Ovary (tissue), 9 donors: ENCODE data around the gene E2F8. TPM values are rescaled to one million over a fixed set of nuclear protein-coding genes. Genes with fewer than 3 reads are reported as not detected.

Experiments used
- DNase-seq, 5 donors: peaks; one replicate each; pipeline ENCODE4 v3.0.0-alpha.2; 2019 to 2020
- H3K27ac ChIP-seq, 2 donors: fragments of 200-600 bp; one replicate each; pipeline versions ENCODE4 v1.5.1 to v1.8.0; 2019 to 2022
- H3K27me3 ChIP-seq: fragments of 200-600 bp; one replicate; pipeline ENCODE4 v1.8.0; 2022
- H3K36me3 ChIP-seq: fragments of 200-600 bp; sonication (generic); one replicate; pipeline ENCODE4 v1.5.1; 2019
- H3K4me1 ChIP-seq: one replicate; pipeline ENCODE4 v1.8.1; 2013; ENCODE audit warnings: mild to moderate bottlenecking, moderate library complexity; ENCODE audit not compliant: insufficient read depth
- H3K4me3 ChIP-seq: fragments of 200-600 bp; sonication (generic); one replicate; pipeline ENCODE4 v1.5.1; 2017
- H3K9me3 ChIP-seq, 2 donors: fragments of 200-600 bp in 1 of 2; sonication (generic) in 1 of 2; one replicate each; pipeline versions ENCODE4 v1.5.1 to v1.8.1; 2013 to 2019; ENCODE audit warnings: mild to moderate bottlenecking in 1 of 2, moderate library complexity in 1 of 2
- CTCF ChIP-seq, 3 donors: fragments of 450-650 bp in 2 of 3; fragments of 200-600 bp in 1 of 3; IDR thresholded peaks; one replicate each; pipeline versions ENCODE4 v1.5.1 to v1.8.0; 2016 to 2022; ENCODE audit warnings: antibody characterized with exemption in 3 of 3, mild to moderate bottlenecking in 1 of 3
- EP300 ChIP-seq: sonication (generic); formaldehyde crosslinking; IDR thresholded peaks from one replicate; pipeline ENCODE4 v1.6.1; 2017; ENCODE audit warnings: antibody characterized with exemption
- POLR2A ChIP-seq: fragments of 450-650 bp; IDR thresholded peaks from one replicate; pipeline ENCODE4 v1.6.1; 2017; ENCODE audit warnings: antibody characterized with exemption, mild to moderate bottlenecking, moderate library complexity
- WGBS, 3 donors: extraction: QIAGEN DNeasy Blood & Tissue Kit in 1 of 3; methylation state at CpG; one replicate each; pipeline versions ENCODE4 v1.1.5 to v1.1.7; 2013 to 2017; 5-methylcytosine and 5-hydroxymethylcytosine counted together
- intact Hi-C, 4 donors: fragments of 100-400 bp; cut with DNase I; formaldehyde crosslinking; loops; one replicate each; pipeline versions ENCODE4 v1.11.0 to v1.15.1; 2022 to 2023
- polyA plus RNA-seq, 2 donors: library from polyadenylated mRNA; stranded (reverse); fragments of 200-250 nt in 1 of 2; fragments of 350-450 nt in 1 of 2; fragmentation: Illumina TruSeq in 1 of 2; extraction: RNeasy Lipid Tissue Mini Kit (QIAGEN cat#74804) in 1 of 2; gene quantifications; one replicate each; pipeline ENCODE4 v1.2.3, GENCODE V29; 2013 to 2014
- total RNA-seq, 7 donors: library from RNA; depleted of rRNA in 2 of 7; stranded (reverse); fragments of >200 nt in 2 of 7; fragmentation: NEBNext Ultra II Directional in 3 of 7; extraction: Animal tissue kit (Norgen Biotek cat#: 25700) in 3 of 7; gene quantifications; one replicate each; pipeline versions ENCODE4 v1.1.0 to v1.2.4, GENCODE V29; 2016 to 2023
- donor health status: DM: no; HTN: no; CAD: no; lungs with moderate emphysema.
- donor health status: DM: no; HTN: no; CAD: no.
- donor health status: Bipolar disorder and iron deficiency.
- donor health status: DM: yes; HTN: yes; CAD: no.
- donor health status: DM: no; HTN: no; CAD: no.
- donor health status: DM: yes; HTN: yes; CAD: no.

E2F8 gene
- total and polyA plus RNA-seq, 9 donors = 0.08 to 0.80 (median 0.36) TPM; not detected in 3

- no peak overlapping the region for H3K27ac ChIP-seq
- no peaks in the 10 kb centered on the region for H3K36me3 ChIP-seq
- no peak overlapping the region for H3K4me3 ChIP-seq
- TF ChIP-seq EP300 (no peak), CTCF (IDR thresholded peaks at IDR 0.05) (no peak), POLR2A (no peak)
- H3K9me3 ChIP-seq = no peaks in the 10 kb centered on the region
- 39 to 66% (median 48%) methylated on average over 7 of the region's 7 CpGs for WGBS, 3 donors
- DNase-seq = no peak
- H3K4me1 ChIP-seq = no peaks in the 10 kb centered on the region
- H3K27me3 ChIP-seq = no peaks in the 10 kb centered on the region
- intact Hi-C loops = no loop called here
These were observed 41.7 kb downstream of the E2F8 start for GRCh38 chr11:19199048-19199447.

- Histone ChIP-seq H3K36me3 (no peaks in the 10 kb centered on the region), H3K4me1 (no peaks in the 10 kb centered on the region), H3K4me3 (no peak overlapping the region), H3K27me3 (no peaks in the 10 kb centered on the region), H3K9me3 (no peaks in the 10 kb centered on the region), H3K27ac (no peak overlapping the region)
- intact Hi-C loops = no loop called here
- no peak for DNase-seq
- WGBS, 3 donors = 75 to 83% (median 75%) methylated on average over 6 of the region's 6 CpGs
- TF ChIP-seq EP300 (no peak), CTCF (IDR thresholded peaks at IDR 0.05) (no peak), POLR2A (no peak)
These were observed 44.3 kb downstream of the E2F8 start for GRCh38 chr11:19196432-19196831.

DNA sequence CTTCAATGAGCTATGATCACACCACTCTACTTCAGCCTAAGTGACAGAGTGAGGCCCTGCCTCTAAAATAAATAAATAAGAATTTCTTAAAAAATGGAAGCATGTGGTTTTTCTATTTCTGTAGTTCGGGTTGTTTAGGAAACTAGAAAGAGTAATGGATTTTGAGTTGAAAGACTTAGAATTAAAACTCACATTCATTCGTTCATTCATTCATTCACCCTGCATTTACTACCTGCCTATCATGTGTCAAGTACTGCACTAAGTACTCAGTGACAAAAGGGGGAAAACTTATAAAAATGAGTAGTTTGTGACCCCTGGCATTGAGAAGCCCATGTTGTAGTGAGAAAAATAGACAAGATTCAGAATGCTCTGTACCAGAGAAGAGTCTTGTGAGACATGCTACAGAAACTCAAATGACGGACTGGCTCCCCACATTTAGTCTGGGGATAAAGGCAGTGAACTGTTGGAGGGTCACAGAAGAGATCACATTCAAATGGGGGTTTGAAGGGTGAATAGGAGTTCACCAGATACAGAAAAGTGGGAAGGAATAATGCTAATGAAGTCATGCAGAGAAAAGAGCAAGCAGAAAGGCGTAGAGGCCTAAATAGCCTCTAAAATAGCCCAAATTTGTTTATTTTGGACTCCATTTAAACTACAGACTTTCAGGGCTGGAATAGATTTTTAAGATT, 46.0 kb downstream of the E2F8 start:
- DNase-seq = no peak
- 88 to 92% (median 90%) methylated on average over 4 of the region's 4 CpGs for WGBS, 3 donors
- intact Hi-C loops = no loop called here

GRCh38 chr11:19193916-19194315, 46.8 kb downstream of the E2F8 start:
- Histone ChIP-seq H3K27me3 (no peaks in the 10 kb centered on the region), H3K4me3 (no peak overlapping the region), H3K4me1 (no peaks in the 10 kb centered on the region), H3K9me3 (no peaks in the 10 kb centered on the region), H3K36me3 (no peaks in the 10 kb centered on the region), H3K27ac (no peak overlapping the region)
- WGBS, 3 donors = 36 to 50% (median 47%) methylated on average over 2 of the region's 2 CpGs
- intact Hi-C loops = no loop called here
- TF ChIP-seq EP300 = no peak
- no peak for TF ChIP-seq CTCF (IDR thresholded peaks at IDR 0.05)
- no peak for TF ChIP-seq POLR2A
- no peak for DNase-seq

More for the DNA sequence above, 46.0 kb downstream of the E2F8 start:
- H3K27ac ChIP-seq = no peak overlapping the region
- no peak overlapping the region for H3K4me3 ChIP-seq
- H3K9me3 ChIP-seq = no peaks in the 10 kb centered on the region
- TF ChIP-seq EP300 = no peak
- no peak for TF ChIP-seq CTCF (IDR thresholded peaks at IDR 0.05)
- TF ChIP-seq POLR2A = no peak
- no peaks in the 10 kb centered on the region for H3K36me3 ChIP-seq
- H3K4me1 ChIP-seq = no peaks in the 10 kb centered on the region
- H3K27me3 ChIP-seq = no peaks in the 10 kb centered on the region
